ENCODE results near the gene TMPRSS7.
A peak's percentile ranks its signal among the peaks of the same experiment; 100 is the strongest.

The TMPRSS7 gene

GRCh38 chr3:112061152-112061551, 26.6 kb downstream of the TMPRSS7 start:
- no peak for DNase-seq

GRCh38 chr3:112072387-112073060, 38.0 kb downstream of the TMPRSS7 start:
- DNase-seq = peak; percentile 77

- no peak for DNase-seq
Observed at GRCh38 chr3:112074006-112074405, 39.5 kb downstream of the TMPRSS7 start.

GRCh38 chr3:112074616-112075497, 40.3 kb downstream of the TMPRSS7 start:
- DNase-seq = peak; percentile 59

- DNase-seq = no peak
Observed at GRCh38 chr3:112078125-112079083, 43.9 kb downstream of the TMPRSS7 start.

GRCh38 chr3:112083239-112083638, 48.7 kb downstream of the TMPRSS7 start:
- DNase-seq = no peak

- no peak for DNase-seq
Observed at GRCh38 chr3:112084980-112085705, 50.6 kb downstream of the TMPRSS7 start.

- DNase-seq = no peak
Observed at GRCh38 chr3:112085735-112086075, 51.2 kb downstream of the TMPRSS7 start.

- peak; percentile 62 for DNase-seq
Observed at GRCh38 chr3:112086076-112086854, 51.7 kb downstream of the TMPRSS7 start, which contains the start of gene C3orf52. Gene C3orf52, plus strand, starts transcription at chr3:112086389. Its CDS starts 19 bp downstream, at chr3:112086408.

- DNase-seq = no peak
Observed at GRCh38 chr3:112086875-112087524, 52.5 kb downstream of the TMPRSS7 start.

GRCh38 chr3:112087746-112088145, 53.2 kb downstream of the TMPRSS7 start:
- DNase-seq = no peak

GRCh38 chr3:112088944-112089343, 54.4 kb downstream of the TMPRSS7 start:
- no peak for DNase-seq

GRCh38 chr3:112089956-112090886, 55.7 kb downstream of the TMPRSS7 start:
- no peak for DNase-seq

GRCh38 chr3:112090887-112091586, 56.5 kb downstream of the TMPRSS7 start:
- DNase-seq = no peak

GRCh38 chr3:112092496-112093179, 58.1 kb downstream of the TMPRSS7 start:
- DNase-seq = no peak

GRCh38 chr3:112093180-112093522, 58.6 kb downstream of the TMPRSS7 start:
- DNase-seq = no peak

GRCh38 chr3:112095731-112096130, 61.2 kb downstream of the TMPRSS7 start:
- DNase-seq = no peak

- DNase-seq = no peak
Observed at GRCh38 chr3:112096176-112096575, 61.6 kb downstream of the TMPRSS7 start.

- no peak for DNase-seq
Observed at GRCh38 chr3:112097378-112097777, 62.8 kb downstream of the TMPRSS7 start.

Data from CD4-positive, alpha-beta T cell treated with Interleukin-17A for 1 hour (primary cell).